ENCODE data around the gene EIF5A2.

DNA sequence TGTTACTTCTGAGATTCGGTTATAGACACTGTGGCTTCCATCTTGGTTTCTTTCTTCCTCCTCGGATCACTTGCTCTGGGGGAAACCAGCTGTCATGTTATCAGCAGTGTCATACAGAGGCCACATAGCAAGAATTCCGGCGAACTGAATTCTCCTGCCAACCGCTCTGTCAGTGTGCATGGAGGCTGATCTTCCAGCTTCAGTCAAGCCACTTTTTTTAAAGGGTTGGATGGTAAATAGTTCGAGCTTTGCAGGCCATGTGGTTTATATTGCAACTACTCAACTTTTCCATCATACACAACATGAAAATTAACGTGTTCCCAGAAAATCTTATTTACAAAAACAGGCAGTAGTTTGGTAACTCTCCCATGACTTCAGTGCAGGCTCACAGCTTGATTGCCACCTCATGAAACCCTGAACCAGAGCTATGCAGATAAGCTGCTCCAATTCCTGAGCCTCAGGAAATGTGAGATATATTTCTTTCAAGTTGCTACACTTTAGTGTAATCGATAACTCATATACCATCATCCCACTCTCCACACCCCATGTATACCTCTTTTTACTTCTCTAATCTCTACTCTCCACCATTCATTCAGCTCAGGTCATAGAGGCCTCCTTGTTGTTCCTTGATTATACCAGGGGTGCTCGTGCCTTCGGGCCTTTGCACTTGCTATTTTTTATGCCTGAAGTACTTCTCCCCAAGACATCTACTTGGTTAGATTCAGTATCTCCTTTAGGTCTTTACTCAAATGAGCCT is 45.6 kb downstream of the EIF5A2 start:
- TF ChIP-seq CTCF (IDR thresholded peaks at IDR 0.05) (no peak), POLR2A (IDR thresholded peaks at IDR 0.05) (no peak)
